Choroid plexus epithelial cell (primary cell): ENCODE measurements around the gene NUAK1.

Source experiments
- DNase-seq: peaks from one replicate; pipeline ENCODE4 v3.0.0-alpha.2; 2010; ENCODE audit warnings: low read depth
- H3K4me3 ChIP-seq: 2 replicates; pipeline ENCODE4 v1.5.1; 2011; ENCODE audit warnings: low read depth, mild to moderate bottlenecking, control low read depth, low read length, moderate library complexity
- TF ChIP-seq, protein P1 (sequence below): conservative IDR thresholded peaks from 2 replicates; pipeline ENCODE4 v1.5.1; 2011; ENCODE audit warnings: low read depth, mild to moderate bottlenecking, control low read depth, inconsistent platforms, low read length, moderate library complexity

The NUAK1 gene

DNA sequence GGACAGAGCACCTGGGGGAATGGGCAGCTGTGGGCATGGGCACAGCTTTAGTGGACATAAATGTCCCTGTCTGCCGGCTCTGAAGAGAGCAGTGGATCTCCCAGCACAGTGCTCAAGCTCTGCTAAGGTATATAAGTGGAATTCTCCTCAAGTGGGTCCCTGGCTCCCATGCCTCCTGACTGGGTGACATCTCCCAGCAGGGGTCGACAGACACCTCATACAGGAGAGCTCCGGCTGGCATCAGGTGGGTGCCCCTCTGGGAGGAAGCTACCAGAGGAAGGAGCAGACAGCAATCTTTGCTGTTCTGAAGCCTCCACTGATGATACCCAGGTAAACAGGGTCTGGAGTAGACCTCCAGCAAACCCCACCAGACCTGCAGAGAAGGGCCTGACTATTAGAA is 25.0 kb upstream of the NUAK1 start:
- TF ChIP-seq, protein P1, sequence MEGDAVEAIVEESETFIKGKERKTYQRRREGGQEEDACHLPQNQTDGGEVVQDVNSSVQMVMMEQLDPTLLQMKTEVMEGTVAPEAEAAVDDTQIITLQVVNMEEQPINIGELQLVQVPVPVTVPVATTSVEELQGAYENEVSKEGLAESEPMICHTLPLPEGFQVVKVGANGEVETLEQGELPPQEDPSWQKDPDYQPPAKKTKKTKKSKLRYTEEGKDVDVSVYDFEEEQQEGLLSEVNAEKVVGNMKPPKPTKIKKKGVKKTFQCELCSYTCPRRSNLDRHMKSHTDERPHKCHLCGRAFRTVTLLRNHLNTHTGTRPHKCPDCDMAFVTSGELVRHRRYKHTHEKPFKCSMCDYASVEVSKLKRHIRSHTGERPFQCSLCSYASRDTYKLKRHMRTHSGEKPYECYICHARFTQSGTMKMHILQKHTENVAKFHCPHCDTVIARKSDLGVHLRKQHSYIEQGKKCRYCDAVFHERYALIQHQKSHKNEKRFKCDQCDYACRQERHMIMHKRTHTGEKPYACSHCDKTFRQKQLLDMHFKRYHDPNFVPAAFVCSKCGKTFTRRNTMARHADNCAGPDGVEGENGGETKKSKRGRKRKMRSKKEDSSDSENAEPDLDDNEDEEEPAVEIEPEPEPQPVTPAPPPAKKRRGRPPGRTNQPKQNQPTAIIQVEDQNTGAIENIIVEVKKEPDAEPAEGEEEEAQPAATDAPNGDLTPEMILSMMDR: no peak
- no peak overlapping the region for H3K4me3 ChIP-seq
- no peak for DNase-seq

DNA sequence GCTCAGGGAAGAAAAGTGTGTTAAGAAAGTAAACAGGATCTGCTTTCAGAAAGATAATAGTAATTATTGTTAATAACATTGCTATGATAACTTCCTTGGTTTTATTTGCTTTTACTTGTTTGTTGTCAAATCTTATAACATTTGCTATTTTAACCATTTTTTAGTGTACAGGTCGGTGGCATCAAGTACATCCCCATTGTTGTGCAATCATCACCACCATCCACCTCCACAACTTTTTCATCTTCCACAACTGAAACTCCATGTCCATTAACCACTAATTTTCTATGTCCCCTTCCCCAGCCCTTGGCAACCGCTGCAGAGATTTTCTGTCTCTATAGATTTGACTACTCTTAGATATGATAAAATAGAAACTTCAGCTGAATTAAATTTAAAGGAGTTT is 22.7 kb upstream of the NUAK1 start:
- H3K4me3 ChIP-seq: no peak overlapping the region
- TF ChIP-seq, protein P1: no peak
- DNase-seq: no peak

DNA sequence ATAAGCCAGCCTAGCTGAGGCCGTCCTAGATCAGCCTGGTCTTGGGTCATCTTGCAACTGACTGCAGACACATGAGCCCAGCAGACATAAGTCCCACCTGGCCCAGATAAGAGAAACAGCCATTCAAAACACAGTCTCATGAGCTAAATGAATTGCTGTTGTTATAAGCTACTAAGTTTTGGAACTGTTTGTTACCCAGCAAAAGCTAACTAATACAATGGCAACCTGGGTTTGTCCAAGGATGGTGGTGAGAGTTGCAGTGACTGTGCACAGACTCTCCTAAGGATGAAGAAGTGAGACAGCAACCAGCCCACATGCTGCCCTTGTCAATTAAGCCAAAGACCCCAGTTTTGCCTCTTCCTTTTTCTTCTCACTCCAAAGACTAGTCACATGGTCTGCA is 22.2 kb upstream of the NUAK1 start:
- TF ChIP-seq, protein P1: no peak
- no peak for DNase-seq

DNA sequence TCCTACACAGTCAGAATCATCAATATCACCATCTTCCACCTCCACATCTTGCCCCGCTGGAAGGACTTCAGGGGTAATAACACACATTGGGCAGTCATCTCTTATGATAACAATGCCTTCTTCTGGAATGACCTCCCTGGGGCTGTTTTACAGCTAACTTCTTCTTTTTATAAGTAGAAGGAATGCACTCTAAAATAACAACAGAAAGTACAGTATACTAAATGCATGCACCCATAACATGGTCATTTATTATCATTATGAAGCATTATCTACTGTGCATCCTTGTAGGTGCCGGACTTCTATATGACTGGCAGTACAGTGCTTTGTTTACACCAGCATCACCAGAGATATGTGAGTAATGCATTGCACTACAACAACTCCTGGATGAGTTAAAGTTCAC is 19.0 kb upstream of the NUAK1 start:
- DNase-seq: no peak
- H3K4me3 ChIP-seq: no peak overlapping the region
- TF ChIP-seq, protein P1: no peak

More for the DNA sequence above, 22.2 kb upstream of the NUAK1 start:
- H3K4me3 ChIP-seq: no peak overlapping the region

DNA sequence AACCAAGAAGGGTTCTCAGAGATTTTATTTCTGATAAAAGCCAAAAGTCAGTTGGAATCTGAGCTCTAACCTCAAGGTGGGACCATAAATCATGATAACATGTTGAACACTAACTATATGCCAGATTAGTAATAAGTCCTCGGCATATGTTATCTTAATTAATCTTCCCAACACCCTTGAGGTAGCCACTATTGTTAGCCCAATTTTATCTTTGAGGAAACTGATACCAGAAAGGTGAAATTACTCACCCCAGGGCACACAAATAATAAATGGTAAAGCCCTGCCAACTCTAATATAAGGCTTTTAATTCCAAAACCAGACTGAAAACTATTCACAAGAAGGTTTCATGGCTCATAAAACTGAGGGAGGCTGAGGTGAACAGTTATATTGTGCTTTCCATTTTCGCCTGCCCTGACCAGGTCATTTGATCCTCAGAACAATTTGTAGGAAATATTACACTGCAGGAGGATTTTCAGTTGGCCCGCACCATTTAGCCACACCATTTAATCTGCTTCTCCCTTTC is 16.1 kb upstream of the NUAK1 start:
- DNase-seq: no peak
- no peak overlapping the region for H3K4me3 ChIP-seq
- TF ChIP-seq, protein P1: no peak

DNA sequence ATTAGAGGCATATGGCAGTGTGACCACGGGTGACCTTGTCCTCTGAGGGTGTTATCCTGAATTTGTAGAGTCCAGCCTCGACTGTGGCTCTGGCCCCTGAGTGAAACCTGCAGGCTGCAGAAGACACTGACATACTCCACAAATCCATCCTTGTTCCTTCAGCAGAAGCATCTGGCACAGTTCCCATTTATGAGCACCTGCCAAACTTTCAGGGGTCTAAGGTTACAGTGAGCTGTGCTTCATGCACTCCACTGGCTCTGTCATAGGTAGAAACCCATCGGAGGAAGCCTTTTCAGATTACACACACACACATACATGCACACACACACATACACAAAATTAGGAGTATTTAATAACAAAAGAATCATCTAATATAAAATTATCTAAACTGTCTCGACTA is 13.6 kb upstream of the NUAK1 start:
- H3K4me3 ChIP-seq: no peak overlapping the region
- DNase-seq: no peak
- TF ChIP-seq, protein P1: no peak

DNA sequence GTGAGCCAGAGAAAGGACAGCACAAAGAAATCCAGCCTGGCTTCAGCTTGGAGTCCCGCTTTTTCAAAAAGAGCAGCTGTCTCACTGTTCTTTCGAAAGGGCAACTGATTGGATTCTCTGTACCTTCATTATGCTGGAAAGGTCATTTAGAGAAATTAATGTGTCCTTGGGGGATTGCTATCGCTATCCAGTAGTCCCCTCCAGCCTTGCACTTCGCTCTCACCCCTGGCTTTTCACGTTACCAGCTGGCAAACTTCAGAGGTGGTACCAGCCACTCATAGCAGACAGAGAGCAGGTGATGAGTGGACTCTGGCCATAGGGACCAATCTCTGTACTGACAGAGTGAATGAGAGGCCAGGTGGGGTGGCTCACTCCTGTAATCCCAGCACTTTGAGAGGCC is 11.8 kb upstream of the NUAK1 start:
- no peak overlapping the region for H3K4me3 ChIP-seq
- no peak for DNase-seq
- TF ChIP-seq, protein P1: no peak
